DOHH2 (cell line): ENCODE data around the gene BACE2.

Source experiments
- H3F3A ChIP-seq: fragments of 200-600 bp; sonication (generic), shearing (Covaris generic); 2 replicates; pipeline ENCODE4 v1.6.0; 2016; ENCODE audit warnings: antibody characterized with exemption, mild to moderate bottlenecking; ENCODE audit not compliant: control insufficient read depth, insufficient read depth
- H3K27ac ChIP-seq: fragments of 200-600 bp; sonication (generic); 2 replicates; pipeline ENCODE4 v1.5.1; 2014; ENCODE audit warnings: low read depth, mild to moderate bottlenecking, low read length, moderate library complexity
- H3K27me3 ChIP-seq: fragments of 200-600 bp; sonication (generic); 2 replicates; pipeline ENCODE4 v1.6.1; 2014; ENCODE audit warnings: mild to moderate bottlenecking, low read length, mixed read lengths; ENCODE audit not compliant: control insufficient read depth
- H3K36me3 ChIP-seq: fragments of 200-600 bp; sonication (generic); 2 replicates; pipeline ENCODE4 v1.6.1; 2014; ENCODE audit warnings: mild to moderate bottlenecking, low read length, moderate library complexity, mixed read lengths; ENCODE audit not compliant: control insufficient read depth
- H3K4me1 ChIP-seq: fragments of 200-600 bp; sonication (generic); 2 replicates; pipeline ENCODE4 v1.6.1; 2014; ENCODE audit warnings: mild to moderate bottlenecking, low read length, mixed read lengths; ENCODE audit not compliant: control insufficient read depth
- H3K4me2 ChIP-seq: fragments of 200-600 bp; sonication (generic); 2 replicates; pipeline ENCODE4 v1.6.0; 2014; ENCODE audit warnings: mild to moderate bottlenecking, low read length, moderate library complexity
- H3K4me3 ChIP-seq: fragments of 200-600 bp; sonication (generic); 2 replicates; pipeline ENCODE4 v1.5.1; 2014; ENCODE audit warnings: mild to moderate bottlenecking, low read length, mixed read lengths
- H3K79me2 ChIP-seq: fragments of 200-600 bp; sonication (generic); 2 replicates; pipeline ENCODE4 v1.6.1; 2014; ENCODE audit warnings: mild to moderate bottlenecking, low read length, mixed read lengths; ENCODE audit not compliant: control insufficient read depth
- H3K9me2 ChIP-seq: fragments of 200-600 bp; sonication (generic); replicated peaks from 2 replicates; pipeline ENCODE4 v1.6.1; 2014; ENCODE audit warnings: mild to moderate bottlenecking, low read length, mixed read lengths; ENCODE audit not compliant: control insufficient read depth
- H3K9me3 ChIP-seq: fragments of 200-600 bp; sonication (generic); 2 replicates; pipeline ENCODE4 v1.6.1; 2014; ENCODE audit warnings: antibody characterized with exemption, low read length, mixed read lengths; ENCODE audit not compliant: control insufficient read depth, insufficient read depth
- H4K20me1 ChIP-seq: fragments of 200-600 bp; sonication (generic); 2 replicates; pipeline ENCODE4 v1.6.0; 2014; ENCODE audit warnings: low read depth, mild to moderate bottlenecking, antibody characterized with exemption, low read length, moderate library complexity; ENCODE audit not compliant: control insufficient read depth, insufficient read depth
- EZH2phosphoT487 ChIP-seq: fragments of 200-600 bp; sonication (generic); IDR thresholded peaks from 2 replicates; pipeline ENCODE4 v1.6.1; 2017; ENCODE audit warnings: borderline replicate concordance, mild to moderate bottlenecking, antibody characterized with exemption, low read length, moderate library complexity, mixed read lengths
- TF ChIP-seq, protein P1 (sequence below): fragments of 200-600 bp; sonication (generic); IDR thresholded peaks from one replicate; pipeline ENCODE4 v1.5.1; 2014; ENCODE audit warnings: antibody characterized with exemption, mild to moderate bottlenecking, low read depth, low read length; ENCODE audit not compliant: poor library complexity, severe bottlenecking

Gene BACE2

DNA sequence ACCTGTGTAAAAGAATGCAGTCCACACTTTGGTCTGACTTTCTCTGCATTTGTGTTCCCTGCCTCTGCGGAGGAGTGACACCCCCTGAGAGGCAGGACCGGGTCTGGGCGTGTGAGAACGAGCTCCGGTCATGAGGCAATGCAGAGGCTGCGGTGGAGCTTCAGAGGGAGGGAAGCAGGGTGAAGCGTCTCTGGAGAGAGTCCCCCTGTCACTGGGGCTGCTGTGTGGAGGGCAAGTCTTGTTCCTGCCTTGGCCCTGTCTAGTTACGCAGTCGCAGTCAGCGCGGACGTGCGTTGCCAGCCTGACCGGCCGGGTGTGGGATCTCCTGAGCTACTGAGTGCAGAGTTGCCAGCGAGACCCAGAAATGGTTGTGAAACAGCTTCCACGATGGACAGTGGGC lies 48.5 kb downstream of the BACE2 start:
- TF ChIP-seq, protein P1, sequence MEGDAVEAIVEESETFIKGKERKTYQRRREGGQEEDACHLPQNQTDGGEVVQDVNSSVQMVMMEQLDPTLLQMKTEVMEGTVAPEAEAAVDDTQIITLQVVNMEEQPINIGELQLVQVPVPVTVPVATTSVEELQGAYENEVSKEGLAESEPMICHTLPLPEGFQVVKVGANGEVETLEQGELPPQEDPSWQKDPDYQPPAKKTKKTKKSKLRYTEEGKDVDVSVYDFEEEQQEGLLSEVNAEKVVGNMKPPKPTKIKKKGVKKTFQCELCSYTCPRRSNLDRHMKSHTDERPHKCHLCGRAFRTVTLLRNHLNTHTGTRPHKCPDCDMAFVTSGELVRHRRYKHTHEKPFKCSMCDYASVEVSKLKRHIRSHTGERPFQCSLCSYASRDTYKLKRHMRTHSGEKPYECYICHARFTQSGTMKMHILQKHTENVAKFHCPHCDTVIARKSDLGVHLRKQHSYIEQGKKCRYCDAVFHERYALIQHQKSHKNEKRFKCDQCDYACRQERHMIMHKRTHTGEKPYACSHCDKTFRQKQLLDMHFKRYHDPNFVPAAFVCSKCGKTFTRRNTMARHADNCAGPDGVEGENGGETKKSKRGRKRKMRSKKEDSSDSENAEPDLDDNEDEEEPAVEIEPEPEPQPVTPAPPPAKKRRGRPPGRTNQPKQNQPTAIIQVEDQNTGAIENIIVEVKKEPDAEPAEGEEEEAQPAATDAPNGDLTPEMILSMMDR = no peak
- no peak for TF ChIP-seq EZH2phosphoT487
- peaks cover 3% of the 10 kb centered on the region; the same call in 1 of the 2 replicates for H3K27me3 ChIP-seq
- H3K36me3 ChIP-seq = no peaks in the 10 kb centered on the region
- H3K9me2 ChIP-seq = no peaks in the 10 kb centered on the region
- H3K4me3 ChIP-seq = no peak overlapping the region
- no peaks in the 10 kb centered on the region for H4K20me1 ChIP-seq
- no peak overlapping the region for H3K4me2 ChIP-seq
- no peaks in the 10 kb centered on the region for H3K4me1 ChIP-seq
- no peak overlapping the region for H3K27ac ChIP-seq
- no peaks in the 10 kb centered on the region for H3K79me2 ChIP-seq
- H3K9me3 ChIP-seq = no peaks in the 10 kb centered on the region
- H3F3A ChIP-seq = no peaks in the 10 kb centered on the region

DNA sequence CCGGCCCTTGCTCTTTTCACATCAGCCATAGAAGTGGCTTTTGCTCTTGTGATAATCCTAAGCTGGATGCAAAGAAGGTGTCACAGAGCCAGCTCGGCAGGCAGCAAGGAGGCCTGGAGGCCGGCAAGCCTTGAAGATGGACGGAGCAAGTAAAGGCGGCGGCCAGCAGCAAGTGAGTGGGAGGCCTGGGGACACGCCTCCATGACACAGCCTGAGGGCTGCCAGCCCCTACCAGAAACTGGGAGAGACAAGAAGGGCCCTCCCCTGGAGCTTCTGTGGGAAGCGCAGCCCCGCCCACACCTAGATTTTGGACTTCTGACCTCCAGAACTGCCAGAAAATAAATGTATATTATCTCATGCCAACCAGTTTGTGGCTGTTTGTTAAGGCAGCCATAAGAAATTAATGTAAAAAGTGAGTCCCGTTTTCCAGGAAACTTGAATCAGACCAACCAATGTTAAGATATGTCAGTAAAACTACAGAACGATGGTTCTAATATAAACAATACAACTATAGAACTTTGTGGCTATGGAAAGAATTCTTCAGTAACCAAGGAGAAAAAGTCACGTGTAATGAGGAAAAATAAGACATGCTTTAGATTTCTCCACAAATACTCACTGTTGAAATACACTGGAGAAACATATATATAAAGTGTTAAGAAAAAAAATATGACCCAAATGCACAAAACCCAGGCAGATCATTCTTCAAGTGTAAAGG lies 49.9 kb downstream of the BACE2 start:
- H3K79me2 ChIP-seq = no peaks in the 10 kb centered on the region
- H4K20me1 ChIP-seq = no peaks in the 10 kb centered on the region
- H3K27me3 ChIP-seq = peaks cover 3% of the 10 kb centered on the region; the same call in 1 of the 2 replicates
- H3F3A ChIP-seq = no peaks in the 10 kb centered on the region
- no peak overlapping the region for H3K4me2 ChIP-seq
- H3K4me3 ChIP-seq = no peak overlapping the region
- no peaks in the 10 kb centered on the region for H3K4me1 ChIP-seq
- no peaks in the 10 kb centered on the region for H3K36me3 ChIP-seq
- no peak overlapping the region for H3K27ac ChIP-seq
- no peaks in the 10 kb centered on the region for H3K9me3 ChIP-seq
- TF ChIP-seq, protein P1 = no peak
- no peak for TF ChIP-seq EZH2phosphoT487
- H3K9me2 ChIP-seq = no peaks in the 10 kb centered on the region

DNA sequence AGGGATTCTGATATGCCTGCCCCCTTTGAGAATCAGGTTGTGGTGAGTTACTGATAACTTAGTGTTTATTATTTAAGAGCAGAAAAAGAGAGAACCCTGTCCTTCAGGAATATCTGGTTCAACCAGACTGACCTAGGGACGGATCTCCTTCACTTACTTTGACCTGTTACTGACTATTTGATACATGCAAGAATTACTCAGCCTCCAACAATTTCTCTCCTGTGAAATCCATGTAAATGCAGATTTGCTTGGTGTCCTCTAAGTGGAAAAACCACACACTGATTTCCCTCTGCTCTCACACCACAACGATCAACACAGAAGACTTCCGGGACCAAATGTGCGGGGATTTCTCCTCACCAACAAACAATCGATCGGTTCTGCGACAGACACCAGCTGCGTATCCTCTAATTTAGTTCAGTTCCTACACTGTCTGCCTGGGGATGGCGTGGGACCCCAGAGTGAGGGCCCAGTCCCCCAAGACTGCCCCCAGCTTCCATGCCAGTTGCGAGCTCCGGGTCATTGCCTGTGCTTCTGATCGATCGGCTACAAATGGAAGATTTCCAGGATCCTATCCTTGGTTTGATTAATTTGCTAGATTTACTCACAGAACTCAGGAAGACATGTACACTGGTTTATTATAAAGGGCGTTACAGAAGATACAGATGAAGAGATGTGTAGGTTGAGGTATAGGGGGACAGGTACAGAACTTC lies 51.7 kb downstream of the BACE2 start:
- Histone ChIP-seq H3K9me2 (no peaks in the 10 kb centered on the region), H4K20me1 (no peaks in the 10 kb centered on the region), H3K4me1 (no peaks in the 10 kb centered on the region), H3K79me2 (no peaks in the 10 kb centered on the region), H3K4me3 (no peak overlapping the region), H3F3A (no peaks in the 10 kb centered on the region), H3K27me3 (peaks cover 3% of the 10 kb centered on the region; the same call in 1 of the 2 replicates), H3K4me2 (no peak overlapping the region), H3K36me3 (no peaks in the 10 kb centered on the region), H3K9me3 (no peaks in the 10 kb centered on the region), H3K27ac (no peak overlapping the region)
- TF ChIP-seq, protein P1 = no peak
